ENCODE measurements around the gene LYVE1. TPM values are rescaled to one million over a fixed set of nuclear protein-coding genes. Genes with fewer than 3 reads are reported as not detected.
A peak's percentile ranks its signal among the peaks of the same experiment; 100 is the strongest.

The LYVE1 gene
- total and polyA plus RNA-seq, 12 donors = 29.1 to 530 (median 254) TPM

GRCh38 chr11:10534316-10534715 is 34.1 kb downstream of the LYVE1 start:
- Histone ChIP-seq H3K27me3 (no peaks in the 10 kb centered on the region), H3K9me3 (replicated peaks in 1 of 3) (no peaks in the 10 kb centered on the region), H3K4me3 (no peak overlapping the region), H3K4me1 (replicated peaks in 1 of 2) (peaks cover 0 to 24% of the 10 kb centered on the region in 2 donors), H3K36me3 (replicated peaks in 1 of 2) (peaks cover 0 to 19% of the 10 kb centered on the region in 2 donors), H3K27ac (no peak overlapping the region)
- intact Hi-C loops (cut with DNase I) = no loop called here
- no peak for DNase-seq
- WGBS, 4 donors = 67 to 85% (median 73%) methylated on average over 2 of the region's 2 CpGs
- TF ChIP-seq POLR2A (IDR thresholded peaks at IDR 0.05) = no peak
- no peak for TF ChIP-seq CTCF (IDR thresholded peaks at IDR 0.05)

DNA sequence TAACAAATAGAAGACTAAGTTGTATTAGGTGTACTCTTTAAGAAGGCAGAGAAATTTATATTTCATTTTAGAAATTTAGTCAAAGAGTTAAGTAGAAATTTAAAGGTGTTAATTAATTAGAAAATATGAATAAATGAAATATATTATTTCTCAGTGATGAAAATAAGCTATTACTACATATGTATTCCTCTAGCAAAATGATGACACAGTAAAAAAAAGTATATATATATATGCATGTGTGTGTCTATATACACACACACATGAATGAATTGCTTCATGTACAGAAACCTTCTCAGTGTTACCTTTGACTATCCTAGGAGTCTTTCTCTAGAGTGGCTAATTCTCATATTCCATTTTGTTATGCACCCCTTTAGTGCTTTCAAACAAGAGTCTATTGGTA is 35.1 kb downstream of the LYVE1 start:
- peaks cover 0 to 29% of the 10 kb centered on the region in 2 donors for H3K36me3 ChIP-seq (replicated peaks in 1 of 2)
- no peaks in the 10 kb centered on the region for H3K27me3 ChIP-seq
- TF ChIP-seq CTCF (IDR thresholded peaks at IDR 0.05) = no peak
- no peak for TF ChIP-seq POLR2A (IDR thresholded peaks at IDR 0.05)
- H3K27ac ChIP-seq = no peak overlapping the region
- no peak for DNase-seq
- no peak overlapping the region for H3K4me3 ChIP-seq
- peaks cover 0 to 19% of the 10 kb centered on the region in 2 donors for H3K4me1 ChIP-seq (replicated peaks in 1 of 2)
- no peaks in the 10 kb centered on the region for H3K9me3 ChIP-seq (replicated peaks in 1 of 3)
- intact Hi-C loops (cut with DNase I) = no loop called here

- Histone ChIP-seq H3K4me3 (no peak overlapping the region), H3K27me3 (no peaks in the 10 kb centered on the region), H3K4me1 (replicated peaks in 1 of 2) (peaks cover 0 to 15% of the 10 kb centered on the region in 2 donors), H3K9me3 (replicated peaks in 1 of 3) (no peaks in the 10 kb centered on the region), H3K36me3 (replicated peaks in 1 of 2) (peaks cover 0 to 36% of the 10 kb centered on the region in 2 donors), H3K27ac (no peak overlapping the region)
- intact Hi-C loops (cut with DNase I) = no loop called here
- TF ChIP-seq CTCF (IDR thresholded peaks at IDR 0.05) = no peak
- TF ChIP-seq POLR2A (IDR thresholded peaks at IDR 0.05) = no peak
- WGBS, 4 donors = 62 to 93% (median 89%) methylated on average over 2 of the region's 2 CpGs
- no peak for DNase-seq
These were observed 35.9 kb downstream of the LYVE1 start for GRCh38 chr11:10532526-10532925.

DNA sequence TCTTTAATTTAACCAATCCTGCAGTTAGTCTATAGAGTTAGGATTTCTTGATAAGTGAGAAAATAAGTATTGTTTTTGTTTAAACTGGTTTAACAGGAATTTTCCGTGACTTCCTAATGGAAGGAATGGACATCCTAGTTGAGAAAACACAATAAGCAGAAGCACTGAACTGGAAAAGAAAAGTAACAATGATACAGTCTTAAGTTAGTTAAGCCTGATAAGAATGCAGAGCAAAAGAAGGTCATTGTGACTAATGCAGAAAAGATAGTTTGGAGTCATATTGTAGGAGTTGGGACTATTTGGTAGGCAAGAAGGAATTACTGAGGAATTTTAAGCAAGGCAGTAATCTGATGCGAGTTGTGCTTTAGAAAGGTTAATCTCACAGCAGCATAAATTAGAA is 39.2 kb downstream of the LYVE1 start:
- no peaks in the 10 kb centered on the region for H3K9me3 ChIP-seq (replicated peaks in 1 of 3)
- TF ChIP-seq CTCF (IDR thresholded peaks at IDR 0.05) = no peak
- no peak for TF ChIP-seq POLR2A (IDR thresholded peaks at IDR 0.05)
- H3K27me3 ChIP-seq = no peaks in the 10 kb centered on the region
- H3K4me1 ChIP-seq (replicated peaks in 1 of 2) = peaks cover 0 to 19% of the 10 kb centered on the region in 2 donors
- H3K36me3 ChIP-seq (replicated peaks in 1 of 2) = peaks cover 0 to 49% of the 10 kb centered on the region in 2 donors
- intact Hi-C loops (cut with DNase I) = loop anchor here in 1 of 2 donors (5.0 kb wide), 1 partner anchor 128 kb away; no protein-coding TSS in a partner anchor
- WGBS, 4 donors = 72 to 84% (median 80%) methylated on average over 2 of the region's 2 CpGs
- DNase-seq = no peak
- no peak overlapping the region for H3K4me3 ChIP-seq
- peak overlapping the region in 2 of 5 donors; percentile 6 to 16 for H3K27ac ChIP-seq

Data from adrenal gland (tissue), 12 donors.